ENCODE data around the gene TUBA4A. TPM values are rescaled to one million over a fixed set of nuclear protein-coding genes. Genes with fewer than 3 reads are reported as not detected.
"Not testable (repeated sequence)": the region's sequence is repeated elsewhere in the genome, so short reads cannot be mapped to it uniquely, and the experiment has no call there.

Gene TUBA4A
- total and polyA plus RNA-seq, 12 donors, result 13.4 to 741 (median 27.0) TPM

GRCh38 chr2:219289537-219290361, 36.0 kb upstream of the TUBA4A start:
- Histone ChIP-seq H3K27me3 (no peaks in the 10 kb centered on the region), H3K36me3 (replicated peaks in 1 of 2) (peaks cover 0 to 9% of the 10 kb centered on the region in 2 donors), H3K4me3 (no peak overlapping the region), H3K9me3 (replicated peaks in 1 of 3) (no peaks in the 10 kb centered on the region), H3K4me1 (replicated peaks in 1 of 2) (peaks cover 0 to 18% of the 10 kb centered on the region in 2 donors), H3K27ac (peak overlapping the region in 3 of 5 donors; percentile 32 to 87 (median 83))
- intact Hi-C loops (cut with DNase I), result loop anchor here (2.0 to 10.0 kb wide), 2 partner anchors 45 to 133 kb away; partner anchors contain the start of genes GLB1L (in 2 of the 2) and STK16 (in 2 of the 2)
- DNase-seq, result peak; percentile 82 to 88 (median 85)
- 14 to 29% (median 26%) methylated on average over 14 to 16 of the region's 16 CpGs for WGBS, 4 donors
- TF ChIP-seq POLR2A (IDR thresholded peaks at IDR 0.05) (peak in 1 of 2 donors; percentile 33), CTCF (IDR thresholded peaks at IDR 0.05) (no peak)

DNA sequence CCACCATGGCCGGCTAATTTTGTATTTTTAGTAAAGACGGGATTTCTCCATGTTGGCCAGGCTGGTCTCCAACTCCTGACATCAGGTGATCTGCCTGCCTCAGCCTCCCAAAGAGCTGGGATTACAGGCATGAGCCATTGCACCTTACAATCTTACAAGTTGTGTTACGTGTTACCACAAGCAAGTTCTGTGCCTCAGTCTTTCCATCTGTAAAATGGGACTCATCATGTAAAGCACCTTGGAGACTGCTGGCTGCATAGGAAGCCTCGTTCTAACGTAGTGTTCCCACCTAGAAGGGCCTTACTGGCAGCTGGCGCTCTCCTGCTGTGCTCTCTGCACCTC, 35.4 kb upstream of the TUBA4A start:
- Histone ChIP-seq H3K27me3 (no peaks in the 10 kb centered on the region), H3K9me3 (replicated peaks in 1 of 3) (no peaks in the 10 kb centered on the region), H3K36me3 (replicated peaks in 1 of 2) (peaks cover 0 to 15% of the 10 kb centered on the region in 2 donors), H3K27ac (peak overlapping the region in 3 of 5 donors; percentile 32 to 87 (median 83)), H3K4me3 (no peak overlapping the region), H3K4me1 (replicated peaks in 1 of 2) (peaks cover 0 to 18% of the 10 kb centered on the region in 2 donors)
- intact Hi-C loops (cut with DNase I), result no loop called here
- no peak for DNase-seq
- WGBS, 4 donors, result 55 to 68% (median 62%) methylated on average over 6 of the region's 6 CpGs
- no peak for TF ChIP-seq CTCF (IDR thresholded peaks at IDR 0.05)
- TF ChIP-seq POLR2A (IDR thresholded peaks at IDR 0.05), result no peak

DNA sequence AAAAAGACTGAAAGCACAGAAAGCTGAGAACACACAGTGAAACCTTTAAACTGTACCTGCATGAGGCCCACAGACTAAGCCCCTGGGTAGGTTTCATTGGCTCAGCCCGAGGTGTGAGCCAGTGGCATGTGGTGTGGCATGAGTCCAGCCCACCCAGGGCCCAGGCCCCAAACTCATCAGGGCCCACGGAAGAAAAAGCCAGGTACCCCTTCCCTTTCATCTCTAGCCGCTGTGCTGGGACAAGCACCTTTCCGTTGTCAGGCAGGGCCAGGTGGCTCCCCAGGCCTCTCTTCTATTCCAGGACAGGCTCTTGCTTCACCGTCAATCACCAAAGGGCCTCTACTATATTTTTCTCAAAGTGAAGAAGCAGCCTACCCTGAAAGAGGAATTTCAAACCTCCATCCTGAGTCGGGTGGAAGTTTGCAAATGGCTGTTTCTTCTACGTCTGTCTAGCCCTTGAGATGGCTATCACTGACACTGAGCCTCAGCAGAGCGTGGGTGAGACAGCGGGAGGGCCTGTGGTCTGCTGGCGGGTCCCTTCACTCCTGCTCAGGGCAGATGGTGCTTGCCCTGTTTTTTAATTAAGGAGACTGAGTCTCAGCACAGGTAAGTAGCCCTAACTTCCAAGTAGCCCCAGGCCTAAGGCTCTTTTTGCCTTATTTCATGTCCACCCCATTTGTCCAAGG, 34.0 kb upstream of the TUBA4A start:
- no peaks in the 10 kb centered on the region for H3K9me3 ChIP-seq (replicated peaks in 1 of 3)
- no peak for DNase-seq
- TF ChIP-seq POLR2A (IDR thresholded peaks at IDR 0.05), result no peak
- no peak for TF ChIP-seq CTCF (IDR thresholded peaks at IDR 0.05)
- peaks cover 0 to 29% of the 10 kb centered on the region in 2 donors for H3K36me3 ChIP-seq (replicated peaks in 1 of 2)
- no peak overlapping the region for H3K4me3 ChIP-seq
- no peaks in the 10 kb centered on the region for H3K27me3 ChIP-seq
- WGBS, 4 donors, result 80 to 90% (median 83%) methylated on average over 10 of the region's 10 CpGs
- H3K4me1 ChIP-seq (replicated peaks in 1 of 2), result peaks cover 0 to 18% of the 10 kb centered on the region in 2 donors
- peak overlapping the region in 1 of 5 donors; percentile 26 for H3K27ac ChIP-seq
- intact Hi-C loops (cut with DNase I), result no loop called here

- intact Hi-C loops (cut with DNase I); H3K4me3 ChIP-seq; H3K27me3 ChIP-seq; DNase-seq; H3K9me3 ChIP-seq (replicated peaks in 1 of 3): not testable (repeated sequence)
- WGBS, 4 donors, result 89 to 93% (median 91%) methylated on average over 6 of the region's 6 CpGs
- H3K4me1 ChIP-seq (replicated peaks in 1 of 2), result peaks cover 0 to 18% of the 10 kb centered on the region in 2 donors
- peak overlapping the region in 2 of 5 donors; percentile 23 to 69 for H3K27ac ChIP-seq
- H3K36me3 ChIP-seq (replicated peaks in 1 of 2), result peaks cover 0 to 36% of the 10 kb centered on the region in 2 donors
These were observed 33.4 kb upstream of the TUBA4A start for GRCh38 chr2:219287116-219287440.
